HG03066 (cell line): Measurements from ENCODE around the gene C10orf71.

Experiments used
- ATAC-seq: cut with Tn5 transposase; IDR thresholded peaks from one replicate; pipeline ENCODE4 v1.9.1; 2021; ENCODE audit warnings: low read depth; ENCODE audit not compliant: unreplicated experiment

C10orf71 gene

DNA sequence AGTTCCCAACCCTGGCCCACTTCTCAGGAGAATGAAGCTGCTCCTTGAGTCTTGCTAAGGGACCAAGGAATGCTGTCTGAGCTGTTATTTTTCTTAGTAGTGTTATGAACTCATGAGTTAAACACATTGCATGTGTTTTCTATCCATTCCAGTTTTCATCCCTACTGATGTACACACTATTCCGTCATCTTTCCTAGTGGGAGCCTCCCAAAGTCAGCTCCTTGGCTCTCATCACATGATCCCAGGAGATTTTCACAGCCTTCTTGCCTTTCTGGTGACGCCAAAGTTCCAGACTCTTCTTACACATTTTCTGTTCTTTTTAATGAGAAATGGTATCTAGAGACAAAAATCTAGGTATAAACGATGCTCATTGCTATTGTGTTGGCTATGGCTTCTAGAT is 8.4 kb upstream of the C10orf71 start:
- ATAC-seq: no peak

- no peak for ATAC-seq
Observed at GRCh38 chr10:49292565-49293207, 6.3 kb upstream of the C10orf71 start.

DNA sequence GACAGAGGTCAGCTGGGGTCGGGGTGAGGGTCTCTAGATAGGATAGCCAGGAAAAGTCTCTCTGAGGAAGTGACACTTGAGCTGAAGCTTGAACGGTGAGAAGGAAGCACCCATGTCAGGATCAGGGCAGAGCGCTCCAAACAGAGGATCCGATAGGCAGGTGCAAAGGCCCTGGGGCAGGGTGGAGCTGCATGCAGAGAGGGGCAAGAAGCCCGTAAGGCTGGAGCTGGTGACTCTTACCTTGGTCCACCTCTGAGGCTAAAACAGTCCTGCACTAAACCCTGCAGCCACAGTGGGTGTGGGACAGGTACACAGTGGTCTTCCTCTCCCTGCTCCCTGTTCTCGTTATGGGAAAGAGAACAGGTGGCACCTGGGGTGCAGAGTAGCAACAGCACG is 5.8 kb upstream of the C10orf71 start:
- ATAC-seq: no peak

DNA sequence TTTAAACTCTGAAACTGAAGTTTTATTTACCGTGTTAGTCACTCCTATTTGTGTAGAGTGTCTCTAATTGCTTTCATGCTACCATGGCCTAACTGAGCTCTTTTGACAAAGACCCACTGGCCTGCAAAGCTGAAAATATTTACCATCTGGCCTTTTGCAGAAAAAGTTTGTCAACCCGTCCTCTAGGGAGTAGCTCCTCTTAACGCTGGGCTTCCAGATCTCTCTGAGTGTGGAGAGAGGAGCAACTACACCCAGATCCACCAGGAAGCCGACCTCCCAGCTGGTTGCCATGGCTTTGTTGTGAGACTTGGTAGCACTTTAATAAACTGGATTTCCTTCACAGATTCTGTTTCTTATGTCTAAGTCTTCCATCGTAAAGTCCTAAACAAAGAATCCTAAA is 4.2 kb upstream of the C10orf71 start:
- no peak for ATAC-seq

- ATAC-seq: no peak
Observed at GRCh38 chr10:49295297-49295696, 3.7 kb upstream of the C10orf71 start.

DNA sequence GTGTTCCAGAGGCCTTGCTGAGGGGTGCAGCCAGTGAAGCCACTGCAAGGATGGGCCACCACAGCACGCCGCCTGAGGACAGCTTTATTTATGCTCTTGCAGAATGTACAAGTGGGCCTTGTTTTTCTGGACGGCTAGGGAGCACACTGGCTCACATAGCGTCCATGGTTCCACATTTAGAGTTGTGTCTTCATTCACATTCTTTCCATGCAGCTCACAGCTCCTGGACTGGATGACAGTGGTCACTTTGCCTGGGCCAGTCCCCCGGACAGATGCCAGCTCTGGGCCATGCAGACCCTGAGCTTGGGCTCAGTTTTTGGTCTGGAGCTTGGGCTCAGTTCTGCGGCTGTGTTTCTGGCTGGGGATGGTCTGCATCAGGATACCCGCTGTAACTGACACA is 2.6 kb upstream of the C10orf71 start:
- ATAC-seq: no peak

GRCh38 chr10:49296836-49297235 is 2.1 kb upstream of the C10orf71 start:
- ATAC-seq: no peak

- no peak for ATAC-seq
Observed at GRCh38 chr10:49297818-49298670, 926 bp upstream of the C10orf71 start.

DNA sequence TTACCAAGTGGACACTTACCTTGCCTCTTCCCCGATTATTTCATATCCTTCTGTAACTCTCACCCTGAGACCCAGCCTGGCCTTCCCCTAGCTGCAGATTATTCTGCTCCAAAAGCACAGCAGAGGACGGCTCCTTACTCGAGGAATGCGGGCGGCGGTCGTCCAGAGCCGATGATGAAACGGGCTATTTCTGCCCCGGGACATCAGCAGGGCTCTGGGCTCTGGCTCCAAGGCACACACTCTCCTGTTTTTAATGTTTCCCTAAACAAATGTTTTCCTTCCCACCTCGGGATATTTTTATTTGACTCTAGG is 343 bp upstream of the C10orf71 start:
- no peak for ATAC-seq

DNA sequence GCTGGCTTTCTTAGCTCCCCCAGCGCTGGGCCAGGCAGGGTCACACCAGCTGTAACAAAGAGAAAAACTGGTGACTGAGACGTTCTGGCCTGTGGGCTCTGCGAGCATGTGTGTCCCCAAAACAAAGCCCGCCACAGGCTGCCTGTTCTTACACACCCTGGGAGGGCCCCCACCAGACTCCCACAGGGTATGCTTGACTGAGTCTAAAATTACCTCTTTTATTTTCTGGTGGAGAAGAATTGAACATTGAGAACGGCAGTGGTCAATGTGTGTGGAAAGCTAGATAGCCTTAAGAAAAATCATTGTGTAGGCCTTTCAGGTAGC is 808 bp downstream of the C10orf71 start:
- ATAC-seq: peak; percentile 70

GRCh38 chr10:49300140-49300974 is 1.4 kb downstream of the C10orf71 start:
- ATAC-seq: peak; percentile 63

- no peak for ATAC-seq
Observed at GRCh38 chr10:49301302-49301701, 2.3 kb downstream of the C10orf71 start.

DNA sequence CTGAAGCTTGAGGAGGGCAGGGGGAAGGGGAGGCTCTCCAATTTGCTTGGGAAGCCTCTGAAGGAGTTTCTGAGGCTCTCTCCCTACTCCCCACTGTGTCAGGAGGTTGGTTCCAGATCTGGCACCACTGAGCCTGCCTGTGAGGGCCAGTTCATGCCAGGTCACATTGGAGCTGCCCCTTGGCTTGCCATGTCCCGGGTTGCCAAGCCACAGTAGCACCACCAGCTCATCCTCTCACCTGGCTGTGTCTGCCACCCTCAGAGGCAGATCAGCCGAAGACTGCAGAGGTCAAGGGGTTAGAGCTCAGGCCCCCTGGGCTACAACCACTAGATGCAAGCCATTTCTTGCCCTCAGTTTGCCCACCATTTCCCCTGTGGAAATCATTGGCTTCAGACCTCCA is 3.1 kb downstream of the C10orf71 start:
- ATAC-seq: no peak

DNA sequence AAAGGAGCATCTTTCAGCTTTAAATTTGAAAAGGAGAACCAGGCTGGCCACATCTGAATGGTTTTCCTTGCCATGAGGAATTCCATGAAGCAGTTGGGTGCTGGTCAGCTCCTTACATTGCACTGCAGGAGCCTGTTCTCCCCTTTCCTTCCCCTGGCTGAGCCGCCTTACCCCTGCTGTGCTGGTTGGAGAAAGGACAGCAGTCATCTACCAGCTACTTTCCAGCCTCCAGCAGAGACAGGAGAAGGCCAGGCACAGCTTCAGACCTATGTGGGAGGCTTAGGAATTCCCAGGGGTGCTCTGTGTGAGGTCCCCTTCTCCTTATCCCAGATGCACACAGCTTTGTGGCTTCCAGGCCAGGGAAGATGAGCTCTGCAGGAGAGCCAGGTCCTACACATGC is 4.7 kb downstream of the C10orf71 start:
- no peak for ATAC-seq

DNA sequence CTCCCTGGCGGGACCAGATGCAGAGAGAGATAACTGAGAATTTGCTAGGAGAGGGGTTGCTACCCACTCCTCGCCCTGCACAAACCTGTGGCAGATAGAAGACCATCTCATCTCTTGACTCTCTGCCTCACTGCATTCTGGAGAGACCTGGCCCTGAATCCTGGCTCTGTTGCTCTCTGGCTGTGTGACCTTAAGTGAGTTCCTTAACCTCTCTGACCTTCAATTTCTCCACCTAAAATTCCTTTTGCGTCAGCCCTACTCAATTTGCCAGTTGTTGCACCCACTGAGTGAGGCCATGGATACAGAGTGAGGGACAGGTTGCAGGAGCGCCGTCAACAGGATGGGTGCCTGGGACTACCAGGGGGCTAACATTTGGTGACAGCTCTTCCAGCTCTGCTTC is 5.2 kb downstream of the C10orf71 start:
- no peak for ATAC-seq

GRCh38 chr10:49307921-49308320 is 9.0 kb downstream of the C10orf71 start:
- no peak for ATAC-seq

- no peak for ATAC-seq
Observed at GRCh38 chr10:49308881-49309280, 9.9 kb downstream of the C10orf71 start.

DNA sequence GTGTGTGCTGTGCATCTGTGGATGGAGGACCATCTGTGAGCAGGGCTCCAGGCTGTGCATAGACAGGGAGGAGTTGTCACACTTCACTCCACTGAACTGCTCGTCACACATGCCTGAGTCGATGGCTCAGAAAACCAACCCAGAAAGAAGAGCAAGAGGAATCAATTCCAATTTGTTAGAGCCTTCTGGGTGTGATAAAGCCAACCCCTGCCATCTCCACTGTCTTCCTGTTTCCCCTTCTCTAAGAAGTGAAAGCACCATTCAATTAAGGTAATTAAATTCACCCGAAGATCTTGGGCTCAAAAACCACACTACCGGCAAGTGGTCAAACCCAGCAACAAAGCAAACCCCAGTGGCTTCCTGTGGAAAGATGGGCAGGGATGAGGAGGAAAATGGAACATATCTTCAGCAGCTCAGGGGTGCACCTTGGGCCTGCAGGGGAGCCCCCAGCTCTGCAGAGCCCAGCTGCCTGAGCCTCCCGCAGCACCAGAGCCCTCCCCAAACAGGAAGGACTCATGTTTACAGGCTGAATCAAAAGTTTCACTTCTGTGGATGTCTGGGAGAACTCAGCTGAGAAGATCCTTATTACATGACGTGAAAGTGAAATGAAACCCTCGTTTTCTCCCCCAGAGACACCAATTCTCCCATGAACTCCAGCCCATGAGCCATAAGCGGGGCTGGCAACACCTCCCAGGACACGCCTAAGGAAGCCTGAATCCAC is 10.9 kb downstream of the C10orf71 start:
- no peak for ATAC-seq

DNA sequence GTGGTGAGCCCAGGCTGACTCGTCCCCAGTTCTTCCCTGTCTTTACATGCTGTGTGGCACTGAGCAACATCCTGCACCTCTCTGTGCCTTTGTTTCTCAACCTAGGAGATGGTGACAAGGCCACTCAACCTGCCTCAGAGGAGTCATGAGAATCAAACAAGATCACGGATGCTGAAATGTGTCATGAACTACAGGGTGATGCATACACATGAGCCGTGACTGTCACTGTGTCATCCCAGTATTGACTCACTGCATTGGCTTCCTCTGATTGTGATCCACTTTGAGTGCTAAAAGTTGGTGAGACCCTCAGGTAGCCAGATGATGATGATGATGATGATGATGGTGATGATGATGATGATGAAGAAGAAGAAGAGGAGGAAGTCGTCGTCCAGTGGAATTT is 11.5 kb downstream of the C10orf71 start:
- no peak for ATAC-seq

GRCh38 chr10:49310901-49311554 is 12.1 kb downstream of the C10orf71 start:
- ATAC-seq: no peak
